Upper lobe of left lung (tissue), 6 donors: ENCODE data around the gene STAU1. TPM values are rescaled to one million over a fixed set of nuclear protein-coding genes. Genes with fewer than 3 reads are reported as not detected.
"Not testable (repeated sequence)": the region's sequence is repeated elsewhere in the genome, so short reads cannot be mapped to it uniquely, and the experiment has no call there.

Source experiments
- ATAC-seq, 2 donors: fragments of 200-7000 bp; cut with Tn5 transposase; one replicate each; pipeline ENCODE4 v1.9.1; 2022; ENCODE audit warnings: mild to moderate bottlenecking in 2 of 2, moderate library complexity in 2 of 2; ENCODE audit not compliant: low FRiP score in 2 of 2
- DNase-seq, 2 donors: peaks; one replicate each; pipeline ENCODE4 v3.0.0-alpha.2; 2019 to 2020
- H3K27ac ChIP-seq, 4 donors: fragments of 200-600 bp; sonication (generic); one replicate each; pipeline ENCODE4 v1.5.1; 2016 to 2019
- H3K27me3 ChIP-seq, 4 donors: fragments of 200-600 bp; sonication (generic); one replicate each; pipeline ENCODE4 v1.5.1; 2017 to 2019
- H3K36me3 ChIP-seq, 4 donors: fragments of 200-600 bp; sonication (generic); one replicate each; pipeline ENCODE4 v1.5.1; 2016 to 2019
- H3K4me1 ChIP-seq, 4 donors: fragments of 200-600 bp; sonication (generic); one replicate each; pipeline ENCODE4 v1.5.1; 2018 to 2019
- H3K4me3 ChIP-seq, 4 donors: fragments of 200-600 bp; sonication (generic); one replicate each; pipeline ENCODE4 v1.5.1; 2017 to 2019; ENCODE audit warnings: mild to moderate bottlenecking in 2 of 4, moderate library complexity in 1 of 4
- H3K9me3 ChIP-seq, 4 donors: fragments of 200-600 bp; sonication (generic); one replicate each; pipeline ENCODE4 v1.5.1; 2018 to 2019
- EP300 ChIP-seq, 4 donors: sonication (generic); formaldehyde crosslinking; IDR thresholded peaks; one replicate each; pipeline ENCODE4 v1.5.1; 2017; ENCODE audit warnings: antibody characterized with exemption in 4 of 4, control low read depth in 2 of 4
- POLR2A ChIP-seq, 4 donors: fragments of 450-650 bp; IDR thresholded peaks; one replicate each; pipeline ENCODE4 v1.5.1; 2016 to 2017; ENCODE audit warnings: antibody characterized with exemption in 4 of 4, mild to moderate bottlenecking in 2 of 4
- POLR2AphosphoS5 ChIP-seq, 2 donors: sonication (generic); formaldehyde crosslinking; IDR thresholded peaks; one replicate each; pipeline ENCODE4 v1.5.1; 2017; ENCODE audit warnings: antibody characterized with exemption in 2 of 2
- WGBS, 2 donors: methylation state at CpG; one replicate each; pipeline ENCODE4 v1.1.5; 2017 to 2018; 5-methylcytosine and 5-hydroxymethylcytosine counted together
- total RNA-seq, 6 donors: library from RNA; depleted of rRNA in 4 of 6; stranded (reverse); fragments of >200 nt in 4 of 6; gene quantifications; one replicate each; pipeline versions ENCODE4 v1.1.0 to v1.2.1, GENCODE V29; 2016 to 2021
- TF ChIP-seq, protein P1 (sequence below), 6 experiments: fragments of 450-650 bp in 4 of 6; fragments of 200-600 bp in 2 of 6; sonication (generic) in 2 of 6; IDR thresholded peaks; one replicate each; pipeline ENCODE4 v1.5.1; 2016 to 2019; ENCODE audit warnings: antibody characterized with exemption in 6 of 6
- donor health status: DM: no; HTN: no; CAD: no; lungs with moderate emphysema.
- donor health status: DM: no; HTN: yes; CAD: no; lungs with severe emphysema.

Gene STAU1
- total RNA-seq, 6 donors from 2014 or later, result 69.1 to 97.7 (median 73.5) TPM

DNA sequence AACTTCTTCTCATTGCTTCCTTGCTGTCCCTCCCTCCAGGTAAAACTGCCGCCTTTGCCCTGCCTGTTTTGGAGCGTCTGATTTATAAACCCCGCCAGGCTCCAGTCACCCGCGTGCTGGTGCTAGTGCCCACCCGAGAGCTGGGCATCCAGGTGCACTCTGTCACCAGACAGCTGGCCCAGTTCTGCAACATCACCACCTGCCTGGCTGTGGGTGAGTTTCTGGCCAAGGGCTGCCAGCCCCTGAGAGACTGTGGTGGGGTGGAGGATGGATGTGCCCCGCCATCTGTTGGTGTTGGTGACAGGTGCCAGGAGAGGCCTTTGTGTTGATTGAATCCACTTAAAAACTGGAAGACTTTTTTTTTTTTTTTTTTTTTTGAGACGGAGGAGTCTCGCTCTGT is 40.5 kb upstream of the STAU1 start:
- ATAC-seq (no peak), DNase-seq (no peak)
- H3K4me1 ChIP-seq, result peaks cover 0 to 9% (median 0%) of the 10 kb centered on the region in 4 donors
- H3K27ac ChIP-seq, result no peak overlapping the region
- TF ChIP-seq POLR2AphosphoS5 (IDR thresholded peaks at IDR 0.05), result no peak
- no peak for TF ChIP-seq POLR2A (IDR thresholded peaks at IDR 0.05)
- TF ChIP-seq, protein P1, sequence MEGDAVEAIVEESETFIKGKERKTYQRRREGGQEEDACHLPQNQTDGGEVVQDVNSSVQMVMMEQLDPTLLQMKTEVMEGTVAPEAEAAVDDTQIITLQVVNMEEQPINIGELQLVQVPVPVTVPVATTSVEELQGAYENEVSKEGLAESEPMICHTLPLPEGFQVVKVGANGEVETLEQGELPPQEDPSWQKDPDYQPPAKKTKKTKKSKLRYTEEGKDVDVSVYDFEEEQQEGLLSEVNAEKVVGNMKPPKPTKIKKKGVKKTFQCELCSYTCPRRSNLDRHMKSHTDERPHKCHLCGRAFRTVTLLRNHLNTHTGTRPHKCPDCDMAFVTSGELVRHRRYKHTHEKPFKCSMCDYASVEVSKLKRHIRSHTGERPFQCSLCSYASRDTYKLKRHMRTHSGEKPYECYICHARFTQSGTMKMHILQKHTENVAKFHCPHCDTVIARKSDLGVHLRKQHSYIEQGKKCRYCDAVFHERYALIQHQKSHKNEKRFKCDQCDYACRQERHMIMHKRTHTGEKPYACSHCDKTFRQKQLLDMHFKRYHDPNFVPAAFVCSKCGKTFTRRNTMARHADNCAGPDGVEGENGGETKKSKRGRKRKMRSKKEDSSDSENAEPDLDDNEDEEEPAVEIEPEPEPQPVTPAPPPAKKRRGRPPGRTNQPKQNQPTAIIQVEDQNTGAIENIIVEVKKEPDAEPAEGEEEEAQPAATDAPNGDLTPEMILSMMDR (IDR thresholded peaks at IDR 0.05), result no peak
- TF ChIP-seq EP300 (IDR thresholded peaks at IDR 0.05), result no peak
- WGBS, 2 donors, result 95 to 97% methylated on average over 9 of the region's 9 CpGs
- H3K36me3 ChIP-seq, result peaks cover 54 to 95% (median 84%) of the 10 kb centered on the region in 4 donors
- no peak overlapping the region for H3K4me3 ChIP-seq
- H3K27me3 ChIP-seq, result no peaks in the 10 kb centered on the region
- no peaks in the 10 kb centered on the region for H3K9me3 ChIP-seq

DNA sequence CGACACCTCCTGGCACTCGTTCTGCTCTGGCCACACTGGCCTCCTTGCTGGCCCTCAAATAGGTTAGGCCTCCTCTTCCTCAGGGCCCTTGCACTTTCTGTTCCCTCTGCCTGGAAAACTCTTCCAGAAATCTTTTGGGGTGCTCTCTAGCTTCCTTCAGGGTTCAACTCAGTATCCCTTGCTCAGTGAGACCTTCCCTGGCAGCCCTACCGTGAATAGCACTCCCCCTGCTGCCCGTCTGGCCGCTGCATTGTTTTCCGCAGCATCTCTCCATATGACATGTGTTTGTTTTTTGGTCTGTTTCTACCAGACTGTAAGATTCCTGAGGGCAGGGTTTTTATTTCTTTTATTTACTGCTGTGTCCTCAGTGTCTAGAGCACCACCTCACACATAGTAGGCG is 37.8 kb upstream of the STAU1 start:
- H3K4me1 ChIP-seq, result peaks cover 0 to 7% (median 3%) of the 10 kb centered on the region in 4 donors
- ATAC-seq (no peak), DNase-seq (no peak)
- TF ChIP-seq, protein P1 (IDR thresholded peaks at IDR 0.05), result no peak
- TF ChIP-seq POLR2A (IDR thresholded peaks at IDR 0.05) (no peak), EP300 (IDR thresholded peaks at IDR 0.05) (no peak), POLR2AphosphoS5 (IDR thresholded peaks at IDR 0.05) (no peak)
- 94 to 96% methylated on average over 7 of the region's 7 CpGs for WGBS, 2 donors
- no peak overlapping the region for H3K4me3 ChIP-seq
- H3K27ac ChIP-seq, result no peak overlapping the region
- no peaks in the 10 kb centered on the region for H3K9me3 ChIP-seq
- H3K27me3 ChIP-seq, result no peaks in the 10 kb centered on the region
- H3K36me3 ChIP-seq, result peaks cover 48 to 93% (median 80%) of the 10 kb centered on the region in 4 donors

DNA sequence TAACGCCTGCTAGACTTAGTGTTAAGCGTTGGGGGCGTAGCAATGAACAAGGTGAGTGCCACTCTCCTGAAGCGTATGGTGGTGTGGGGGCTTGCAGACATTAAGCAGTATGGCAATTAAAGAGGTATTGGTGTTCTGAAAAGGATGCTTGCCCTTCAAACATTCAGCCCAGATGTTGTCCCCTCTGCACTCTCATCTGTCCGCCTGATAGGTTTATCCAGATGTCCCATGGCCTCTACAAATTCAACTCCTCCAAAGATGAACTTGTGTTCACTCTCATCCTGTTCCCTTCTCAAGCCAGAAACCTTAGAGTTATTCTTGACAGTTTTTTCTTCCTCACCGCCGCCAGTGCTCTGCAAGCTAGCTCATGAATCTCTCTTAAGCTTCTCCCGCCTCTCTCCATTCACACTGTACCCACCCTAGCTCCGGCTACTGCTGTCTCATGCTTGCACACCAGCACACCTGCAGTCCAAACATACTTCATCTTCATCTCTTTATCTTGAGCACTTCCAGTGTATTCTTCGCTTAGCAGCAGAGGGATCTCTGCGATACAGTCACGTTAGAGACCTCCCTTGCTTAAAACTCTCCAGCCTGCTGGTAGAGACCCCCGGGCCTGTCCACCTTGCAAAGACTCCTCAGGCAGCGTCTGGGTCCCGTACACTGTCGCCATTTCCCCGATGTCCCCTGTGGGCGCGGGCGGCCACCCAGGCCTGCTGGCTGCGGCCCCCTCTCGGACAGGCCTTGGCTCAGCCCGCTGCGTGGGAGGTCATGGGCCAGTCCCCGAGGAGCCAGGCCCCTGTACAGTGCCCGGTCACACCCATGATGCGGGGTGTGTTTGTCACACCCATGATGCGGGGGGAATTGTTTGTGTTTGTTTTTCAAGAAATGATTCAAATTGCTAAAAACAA is 32.0 kb upstream of the STAU1 start:
- Histone ChIP-seq H3K9me3 (no peaks in the 10 kb centered on the region), H3K4me1 (peaks cover 11 to 28% (median 20%) of the 10 kb centered on the region in 4 donors), H3K27ac (peak overlapping the region; percentile 87 to 94 (median 90)), H3K27me3 (no peaks in the 10 kb centered on the region), H3K36me3 (peaks cover 23 to 40% (median 33%) of the 10 kb centered on the region in 4 donors), H3K4me3 (peak overlapping the region; percentile 61 to 85 (median 81))
- DNase-seq (peak in 1 of 2 donors; percentile 71), ATAC-seq (no peak)
- TF ChIP-seq EP300 (IDR thresholded peaks at IDR 0.05) (no peak), POLR2A (IDR thresholded peaks at IDR 0.05) (no peak), POLR2AphosphoS5 (IDR thresholded peaks at IDR 0.05) (no peak)
- TF ChIP-seq, protein P1 (IDR thresholded peaks at IDR 0.05), result no peak
- WGBS, 2 donors, result 64 to 70% methylated on average over 20 to 27 of the region's 28 CpGs

DNA sequence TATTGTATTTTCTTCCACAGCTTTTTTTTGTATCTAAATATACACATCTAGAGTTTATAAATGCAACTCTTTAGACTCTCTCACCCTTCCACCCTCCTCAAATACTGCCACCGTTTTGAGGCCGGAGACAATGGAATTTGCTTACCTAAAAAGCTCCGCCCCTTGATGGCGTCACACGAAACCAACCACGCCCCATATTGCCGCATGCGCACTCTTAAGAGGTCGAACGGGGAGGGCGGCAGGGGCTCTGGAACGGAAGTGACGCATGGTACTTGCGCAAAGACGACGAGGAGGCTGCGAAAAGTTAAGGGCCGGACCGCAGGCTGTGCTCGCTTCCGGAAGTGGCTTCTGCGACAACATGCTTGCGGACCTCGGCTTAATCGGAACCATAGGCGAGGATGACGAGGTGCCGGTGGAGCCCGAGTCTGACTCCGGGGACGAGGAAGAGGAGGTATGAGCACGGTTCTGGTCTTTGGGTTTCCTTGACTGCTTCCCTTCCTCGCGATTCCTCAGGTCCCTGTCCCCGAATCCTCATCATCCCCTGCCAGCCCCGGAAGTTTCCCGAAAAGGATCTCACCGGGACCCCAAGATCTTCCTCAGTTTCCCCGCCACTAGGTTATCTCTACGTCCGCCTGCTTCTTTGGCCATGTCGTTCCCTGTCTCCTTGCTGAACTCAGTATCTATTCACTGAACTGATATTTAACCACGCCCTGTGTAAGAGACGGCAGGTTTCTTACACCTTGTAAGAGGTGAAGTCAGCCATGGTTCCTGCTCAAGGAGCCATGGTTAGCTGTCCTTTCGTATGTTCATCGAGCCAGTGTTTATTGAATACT is 31.2 kb upstream of the STAU1 start, which contains the start of gene DDX27:
Gene DDX27, plus strand, starts transcription at position 326 of the 833 bp plus-strand sequence. Its CDS starts 33 bp downstream, at position 359.
- TF ChIP-seq POLR2A (IDR thresholded peaks at IDR 0.05) (peak in 3 of 4 donors; percentile 63 to 91 (median 64)), EP300 (IDR thresholded peaks at IDR 0.05) (peak in 3 of 4 donors; percentile 16 to 90 (median 33)), POLR2AphosphoS5 (IDR thresholded peaks at IDR 0.05) (peak; percentile 96)
- TF ChIP-seq, protein P1 (IDR thresholded peaks at IDR 0.05), result no peak
- H3K36me3 ChIP-seq, result peaks cover 17 to 31% (median 24%) of the 10 kb centered on the region in 4 donors
- DNase-seq, result peak; percentile 86 to 98
- H3K9me3 ChIP-seq, result no peaks in the 10 kb centered on the region
- H3K27me3 ChIP-seq, result no peaks in the 10 kb centered on the region
- 0 to 2% methylated on average over 30 to 46 of the region's 46 CpGs for WGBS, 2 donors
- ATAC-seq, result peak; percentile 94 to 98
- peak within 1 kb of the TSS; percentile 87 to 94 (median 90) for H3K27ac ChIP-seq
- peaks cover 11 to 28% (median 20%) of the 10 kb centered on the region in 4 donors for H3K4me1 ChIP-seq
- H3K4me3 ChIP-seq, result peak within 1 kb of the TSS; percentile 61 to 85 (median 81)

DNA sequence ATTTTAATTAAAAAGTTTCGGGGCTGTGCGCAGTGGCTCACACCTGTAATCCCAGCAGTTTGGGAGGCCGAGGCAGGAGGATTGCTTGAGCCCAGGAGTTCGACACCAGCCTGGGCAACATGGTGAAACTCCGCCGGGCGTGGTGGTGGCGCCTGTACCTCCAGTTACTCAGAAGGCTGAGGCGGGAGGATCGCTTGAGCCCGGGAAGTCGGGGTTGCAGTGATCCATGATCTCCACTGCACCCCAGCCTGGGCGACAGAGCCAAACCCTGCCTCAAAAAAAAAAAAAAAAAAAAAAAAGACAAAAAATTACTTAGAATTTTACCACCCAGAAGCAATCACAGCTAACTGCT is 30.6 kb upstream of the STAU1 start:
- ATAC-seq, result peak in 1 of 2 donors; percentile 1
- 56 to 58% methylated on average over 13 of the region's 13 CpGs for WGBS, 2 donors
- DNase-seq, result peak; percentile 24 to 70
- Histone ChIP-seq H3K4me1 (peaks cover 11 to 28% (median 20%) of the 10 kb centered on the region in 4 donors), H3K36me3 (peaks cover 11 to 25% (median 18%) of the 10 kb centered on the region in 4 donors), H3K4me3 (peak overlapping the region in 3 of 4 donors; percentile 79 to 85 (median 83)), H3K27ac (peak overlapping the region; percentile 87 to 94 (median 90))
- H3K27me3 ChIP-seq, H3K9me3 ChIP-seq: not testable (repeated sequence)
